HEK293 (cell line): ENCODE results near the gene BORA.

ENCODE experiments used
- ZBTB1 ChIP-seq: fragments of 450-650 bp; formaldehyde crosslinking; IDR thresholded peaks from 2 replicates; pipeline ENCODE4 v1.5.1; 2016; ENCODE audit warnings: missing biosample characterization, missing genetic modification characterization
- ZFP37 ChIP-seq: fragments of 450-650 bp; formaldehyde crosslinking; IDR thresholded peaks from 2 replicates; pipeline ENCODE4 v1.5.1; 2016; ENCODE audit warnings: missing biosample characterization, missing genetic modification characterization
- ZNF121 ChIP-seq: fragments of 450-650 bp; formaldehyde crosslinking; IDR thresholded peaks from 2 replicates; pipeline ENCODE4 v1.5.1; 2016; ENCODE audit warnings: missing biosample characterization, missing genetic modification characterization
- ZNF274 ChIP-seq, 2 experiments: fragments of 200-500 bp in 1 of 2; fragments of 450-650 bp in 1 of 2; sonication (Bioruptor generic) in 1 of 2; formaldehyde crosslinking in 1 of 2; IDR thresholded peaks; 2 replicates each; pipeline versions ENCODE4 v1.5.1 to v1.6.1; 2014 to 2016; ENCODE audit warnings: borderline replicate concordance in 1 of 2, inconsistent platforms in 1 of 2, low read length in 1 of 2, missing biosample characterization in 1 of 2, missing genetic modification characterization in 1 of 2
- ZNF311 ChIP-seq: fragments of 450-650 bp; formaldehyde crosslinking; IDR thresholded peaks from 2 replicates; pipeline ENCODE4 v1.5.1; 2017; ENCODE audit warnings: missing biosample characterization, missing genetic modification characterization, borderline replicate concordance
- ZNF366 ChIP-seq: fragments of 450-650 bp; formaldehyde crosslinking; conservative IDR thresholded peaks from 2 replicates; pipeline ENCODE4 v1.5.1; 2016; ENCODE audit warnings: missing biosample characterization, missing genetic modification characterization
- ZNF529 ChIP-seq: fragments of 450-650 bp; formaldehyde crosslinking; IDR thresholded peaks from 2 replicates; pipeline ENCODE4 v1.5.1; 2017; ENCODE audit warnings: missing genetic modification characterization, missing biosample characterization; ENCODE audit not compliant: insufficient replicate concordance
- ZNF549 ChIP-seq: fragments of 450-650 bp; IDR thresholded peaks from 2 replicates; pipeline ENCODE4 v1.5.1; 2018; ENCODE audit warnings: missing biosample characterization, missing genetic modification characterization, mild to moderate bottlenecking, inconsistent platforms, moderate library complexity
- TF ChIP-seq, protein P1 (sequence below): fragments of 450-650 bp; formaldehyde crosslinking; IDR thresholded peaks from 2 replicates; pipeline ENCODE4 v1.5.1; 2016; ENCODE audit warnings: missing biosample characterization, missing genetic modification characterization
- TF ChIP-seq, protein P2 (sequence below): sonication (generic); formaldehyde crosslinking; IDR thresholded peaks from 2 replicates; pipeline ENCODE4 v1.8.1; 2022; ENCODE audit warnings: mild to moderate bottlenecking, moderate library complexity, missing genetic modification reagents
- TF ChIP-seq, protein P3 (sequence below): fragments of 450-650 bp; formaldehyde crosslinking; IDR thresholded peaks from 2 replicates; pipeline ENCODE4 v1.5.1; 2016; ENCODE audit warnings: missing biosample characterization, missing genetic modification characterization

DNA sequence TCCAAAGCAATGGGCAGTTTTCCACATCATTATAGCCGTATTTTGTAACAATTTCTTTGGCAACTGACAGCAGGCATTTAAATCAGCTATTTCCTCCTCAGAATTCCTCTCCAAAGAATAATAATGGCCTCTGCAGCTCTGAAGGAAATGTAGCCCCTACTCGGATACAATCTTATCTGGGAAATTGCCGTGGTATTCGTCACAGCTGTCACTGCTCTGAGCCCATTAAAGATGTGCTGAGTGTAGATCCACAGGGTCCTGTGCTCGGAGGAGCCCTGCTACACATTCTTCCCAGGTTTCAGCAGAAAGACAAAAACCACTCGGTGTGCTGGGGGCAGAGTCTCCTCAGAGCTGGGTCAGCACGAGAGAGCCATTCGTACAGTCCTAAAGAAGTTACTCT, 33.4 kb upstream of the BORA start:
- TF ChIP-seq, protein P1, sequence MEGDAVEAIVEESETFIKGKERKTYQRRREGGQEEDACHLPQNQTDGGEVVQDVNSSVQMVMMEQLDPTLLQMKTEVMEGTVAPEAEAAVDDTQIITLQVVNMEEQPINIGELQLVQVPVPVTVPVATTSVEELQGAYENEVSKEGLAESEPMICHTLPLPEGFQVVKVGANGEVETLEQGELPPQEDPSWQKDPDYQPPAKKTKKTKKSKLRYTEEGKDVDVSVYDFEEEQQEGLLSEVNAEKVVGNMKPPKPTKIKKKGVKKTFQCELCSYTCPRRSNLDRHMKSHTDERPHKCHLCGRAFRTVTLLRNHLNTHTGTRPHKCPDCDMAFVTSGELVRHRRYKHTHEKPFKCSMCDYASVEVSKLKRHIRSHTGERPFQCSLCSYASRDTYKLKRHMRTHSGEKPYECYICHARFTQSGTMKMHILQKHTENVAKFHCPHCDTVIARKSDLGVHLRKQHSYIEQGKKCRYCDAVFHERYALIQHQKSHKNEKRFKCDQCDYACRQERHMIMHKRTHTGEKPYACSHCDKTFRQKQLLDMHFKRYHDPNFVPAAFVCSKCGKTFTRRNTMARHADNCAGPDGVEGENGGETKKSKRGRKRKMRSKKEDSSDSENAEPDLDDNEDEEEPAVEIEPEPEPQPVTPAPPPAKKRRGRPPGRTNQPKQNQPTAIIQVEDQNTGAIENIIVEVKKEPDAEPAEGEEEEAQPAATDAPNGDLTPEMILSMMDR (tag by site-specific recombination), result no peak
- no peak for TF ChIP-seq ZNF121 (tag by site-specific recombination)
- no peak for TF ChIP-seq ZNF274 (IDR thresholded peaks at IDR 0.05; ENCODE audit: low read length)
- no peak for TF ChIP-seq ZNF274 (tag by site-specific recombination; IDR thresholded peaks at IDR 0.05; ENCODE audit: borderline replicate concordance)
- TF ChIP-seq ZNF549 (tag by site-specific recombination), result no peak
- no peak for TF ChIP-seq ZBTB1 (tag by site-specific recombination)
- TF ChIP-seq ZNF529 (tag by site-specific recombination), result no peak
- TF ChIP-seq ZNF311 (tag by site-specific recombination), result no peak
- TF ChIP-seq, protein P2, sequence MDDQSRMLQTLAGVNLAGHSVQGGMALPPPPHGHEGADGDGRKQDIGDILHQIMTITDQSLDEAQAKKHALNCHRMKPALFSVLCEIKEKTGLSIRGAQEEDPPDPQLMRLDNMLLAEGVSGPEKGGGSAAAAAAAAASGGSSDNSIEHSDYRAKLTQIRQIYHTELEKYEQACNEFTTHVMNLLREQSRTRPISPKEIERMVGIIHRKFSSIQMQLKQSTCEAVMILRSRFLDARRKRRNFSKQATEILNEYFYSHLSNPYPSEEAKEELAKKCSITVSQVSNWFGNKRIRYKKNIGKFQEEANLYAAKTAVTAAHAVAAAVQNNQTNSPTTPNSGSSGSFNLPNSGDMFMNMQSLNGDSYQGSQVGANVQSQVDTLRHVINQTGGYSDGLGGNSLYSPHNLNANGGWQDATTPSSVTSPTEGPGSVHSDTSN (CRISPR knock-in tag), result no peak
- TF ChIP-seq, protein P3, sequence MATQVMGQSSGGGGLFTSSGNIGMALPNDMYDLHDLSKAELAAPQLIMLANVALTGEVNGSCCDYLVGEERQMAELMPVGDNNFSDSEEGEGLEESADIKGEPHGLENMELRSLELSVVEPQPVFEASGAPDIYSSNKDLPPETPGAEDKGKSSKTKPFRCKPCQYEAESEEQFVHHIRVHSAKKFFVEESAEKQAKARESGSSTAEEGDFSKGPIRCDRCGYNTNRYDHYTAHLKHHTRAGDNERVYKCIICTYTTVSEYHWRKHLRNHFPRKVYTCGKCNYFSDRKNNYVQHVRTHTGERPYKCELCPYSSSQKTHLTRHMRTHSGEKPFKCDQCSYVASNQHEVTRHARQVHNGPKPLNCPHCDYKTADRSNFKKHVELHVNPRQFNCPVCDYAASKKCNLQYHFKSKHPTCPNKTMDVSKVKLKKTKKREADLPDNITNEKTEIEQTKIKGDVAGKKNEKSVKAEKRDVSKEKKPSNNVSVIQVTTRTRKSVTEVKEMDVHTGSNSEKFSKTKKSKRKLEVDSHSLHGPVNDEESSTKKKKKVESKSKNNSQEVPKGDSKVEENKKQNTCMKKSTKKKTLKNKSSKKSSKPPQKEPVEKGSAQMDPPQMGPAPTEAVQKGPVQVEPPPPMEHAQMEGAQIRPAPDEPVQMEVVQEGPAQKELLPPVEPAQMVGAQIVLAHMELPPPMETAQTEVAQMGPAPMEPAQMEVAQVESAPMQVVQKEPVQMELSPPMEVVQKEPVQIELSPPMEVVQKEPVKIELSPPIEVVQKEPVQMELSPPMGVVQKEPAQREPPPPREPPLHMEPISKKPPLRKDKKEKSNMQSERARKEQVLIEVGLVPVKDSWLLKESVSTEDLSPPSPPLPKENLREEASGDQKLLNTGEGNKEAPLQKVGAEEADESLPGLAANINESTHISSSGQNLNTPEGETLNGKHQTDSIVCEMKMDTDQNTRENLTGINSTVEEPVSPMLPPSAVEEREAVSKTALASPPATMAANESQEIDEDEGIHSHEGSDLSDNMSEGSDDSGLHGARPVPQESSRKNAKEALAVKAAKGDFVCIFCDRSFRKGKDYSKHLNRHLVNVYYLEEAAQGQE (tag by site-specific recombination), result no peak
- TF ChIP-seq ZFP37 (tag by site-specific recombination), result no peak
- TF ChIP-seq ZNF366 (tag by site-specific recombination), result no peak
